Testis (tissue), 2 donors: Measurements from ENCODE around the gene NTF3.

Experiments
- CTCF ChIP-seq, 3 experiments: fragments of 450-650 bp in 2 of 3; fragments of 200-600 bp in 1 of 3; sonication (generic) in 1 of 3; IDR thresholded peaks; one replicate each; pipeline ENCODE4 v1.5.1; 2016 to 2019; ENCODE audit warnings: antibody characterized with exemption in 3 of 3, mild to moderate bottlenecking in 2 of 3, moderate library complexity in 1 of 3
- POLR2A ChIP-seq: fragments of 450-650 bp; IDR thresholded peaks from one replicate; pipeline ENCODE4 v1.6.1; 2017; ENCODE audit warnings: antibody characterized with exemption, mild to moderate bottlenecking, moderate library complexity

- TF ChIP-seq CTCF (IDR thresholded peaks at IDR 0.05) (no peak), POLR2A (no peak)
Measured at GRCh38 chr12:5437182-5437583, 5.3 kb downstream of the NTF3 start.
